ENCODE measurements around the gene SCN5A.

Gene SCN5A

GRCh38 chr3:38534180-38534579, 115.3 kb downstream of the SCN5A start:
- DNase-seq: no peak

- no peak for DNase-seq
These were observed 116.1 kb downstream of the SCN5A start for GRCh38 chr3:38533285-38533976.

- no peak for DNase-seq
These were observed 117.0 kb downstream of the SCN5A start for GRCh38 chr3:38532529-38532928.

- DNase-seq: no peak
These were observed 121.0 kb downstream of the SCN5A start for GRCh38 chr3:38528457-38528856.

- no peak for DNase-seq
These were observed 122.7 kb downstream of the SCN5A start for GRCh38 chr3:38526792-38527191.

- peak; percentile 27 for DNase-seq
These were observed 125.2 kb downstream of the SCN5A start for GRCh38 chr3:38524141-38524739.

DNA sequence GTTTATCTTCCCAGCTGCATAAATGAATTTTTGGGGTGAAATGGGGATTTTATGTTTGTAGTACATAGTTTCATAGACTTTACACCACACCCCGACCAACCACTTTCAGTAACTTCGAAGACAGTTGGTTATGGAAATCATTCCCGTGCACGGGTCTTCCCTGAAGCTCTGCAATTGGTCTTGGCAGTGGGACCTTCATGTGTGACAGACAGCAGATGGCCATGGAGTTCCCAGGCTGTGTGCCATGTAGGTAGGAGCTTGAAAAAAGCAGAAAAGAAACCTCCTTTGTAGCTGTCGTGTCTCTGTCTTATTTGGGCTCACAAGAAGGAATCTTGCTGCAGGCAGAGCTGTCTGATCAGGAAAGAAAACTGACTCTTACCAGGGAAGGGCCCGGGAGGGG, 127.5 kb downstream of the SCN5A start:
- DNase-seq: no peak

DNA sequence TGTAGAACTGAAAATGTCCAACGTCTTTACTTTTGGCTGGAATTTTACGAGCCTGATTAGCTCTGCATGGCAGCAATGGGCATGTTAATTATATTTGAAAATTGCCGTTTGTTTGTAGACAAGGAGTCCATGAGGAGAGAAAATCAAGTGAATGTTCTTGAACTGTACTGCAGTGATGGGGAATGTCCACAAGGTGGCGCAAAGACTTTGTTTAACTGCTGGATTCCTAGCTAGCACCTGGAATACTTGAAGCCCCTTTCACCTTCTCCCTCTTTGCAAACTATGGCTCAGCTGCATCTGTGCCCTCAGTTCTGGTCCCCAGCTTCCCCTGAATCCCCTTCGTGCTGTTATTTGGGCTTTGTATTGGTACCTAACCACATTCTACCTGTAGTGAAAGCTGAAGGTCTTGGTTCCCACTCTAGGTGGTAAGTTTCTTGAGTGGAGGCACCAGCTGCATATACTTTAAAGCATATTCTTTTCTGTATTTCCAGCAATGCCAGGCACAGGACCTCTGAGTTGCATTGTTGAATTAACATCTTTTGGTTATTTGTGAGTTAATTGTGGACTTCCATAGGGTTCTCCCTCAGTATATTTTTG, 128.0 kb downstream of the SCN5A start:
- DNase-seq: peak; percentile 61

DNA sequence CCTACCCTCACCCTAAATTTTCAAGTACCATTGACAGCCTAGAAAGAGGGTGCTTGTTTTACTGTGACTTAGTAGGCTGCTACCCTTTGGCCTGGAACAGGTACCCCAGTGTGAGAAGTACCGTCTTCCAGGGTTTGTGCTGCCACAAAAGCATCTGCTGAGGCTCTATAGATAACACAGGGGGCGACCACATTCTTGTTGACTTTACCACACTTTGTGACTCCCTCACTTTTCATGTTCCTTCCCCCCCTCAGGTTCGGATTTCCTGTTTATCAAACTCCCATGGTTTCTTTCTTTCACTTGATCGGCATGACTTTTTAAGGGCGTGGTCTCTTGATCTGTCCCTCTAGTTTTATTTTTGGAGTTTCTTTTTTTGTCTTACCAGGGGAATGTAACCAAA, 129.8 kb downstream of the SCN5A start:
- no peak for DNase-seq

GRCh38 chr3:38519000-38519399, 130.5 kb downstream of the SCN5A start:
- no peak for DNase-seq

GRCh38 chr3:38516669-38517068, 132.8 kb downstream of the SCN5A start:
- no peak for DNase-seq

- no peak for DNase-seq
These were observed 134.1 kb downstream of the SCN5A start for GRCh38 chr3:38515367-38515766.

- DNase-seq: no peak
These were observed 137.9 kb downstream of the SCN5A start for GRCh38 chr3:38511546-38511945.

- DNase-seq: no peak
These were observed 138.9 kb downstream of the SCN5A start for GRCh38 chr3:38510631-38511030.

DNA sequence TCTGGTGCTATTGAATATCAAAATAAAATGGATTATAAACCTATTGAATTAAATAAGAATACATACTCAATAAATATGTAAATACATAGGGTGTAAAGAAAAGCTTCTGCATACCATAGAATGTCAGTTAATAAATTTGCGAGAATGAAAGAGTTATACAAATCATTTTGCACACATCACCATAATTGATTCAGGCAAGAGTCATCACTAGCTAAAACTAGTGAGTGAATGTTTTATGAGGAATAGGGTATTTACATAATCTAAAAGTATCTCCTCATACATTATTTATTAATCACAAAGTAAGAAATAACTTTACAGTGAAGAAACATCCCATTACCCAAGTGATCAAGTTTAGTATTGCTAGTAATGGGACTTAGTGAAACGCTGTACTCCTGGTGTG, 139.8 kb downstream of the SCN5A start:
- no peak for DNase-seq

DNA sequence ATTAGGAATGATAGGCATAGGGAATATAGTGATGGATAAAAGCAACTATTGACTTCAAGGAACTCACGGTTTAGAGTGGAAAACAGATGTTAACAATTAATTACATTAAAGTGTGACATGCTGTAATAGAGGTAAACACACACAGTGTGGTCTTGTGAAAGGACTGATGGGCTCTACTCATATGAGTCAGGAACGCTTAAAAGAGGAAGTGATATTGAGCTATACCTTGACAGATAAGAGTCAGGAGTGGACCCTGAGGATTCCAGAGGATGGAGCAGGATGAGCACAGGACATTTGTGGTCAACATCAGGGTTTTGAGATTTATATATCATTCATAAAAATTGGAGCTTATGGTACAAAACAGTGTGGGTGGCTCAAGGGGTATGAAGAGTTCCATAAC, 142.4 kb downstream of the SCN5A start:
- DNase-seq: no peak

DNA sequence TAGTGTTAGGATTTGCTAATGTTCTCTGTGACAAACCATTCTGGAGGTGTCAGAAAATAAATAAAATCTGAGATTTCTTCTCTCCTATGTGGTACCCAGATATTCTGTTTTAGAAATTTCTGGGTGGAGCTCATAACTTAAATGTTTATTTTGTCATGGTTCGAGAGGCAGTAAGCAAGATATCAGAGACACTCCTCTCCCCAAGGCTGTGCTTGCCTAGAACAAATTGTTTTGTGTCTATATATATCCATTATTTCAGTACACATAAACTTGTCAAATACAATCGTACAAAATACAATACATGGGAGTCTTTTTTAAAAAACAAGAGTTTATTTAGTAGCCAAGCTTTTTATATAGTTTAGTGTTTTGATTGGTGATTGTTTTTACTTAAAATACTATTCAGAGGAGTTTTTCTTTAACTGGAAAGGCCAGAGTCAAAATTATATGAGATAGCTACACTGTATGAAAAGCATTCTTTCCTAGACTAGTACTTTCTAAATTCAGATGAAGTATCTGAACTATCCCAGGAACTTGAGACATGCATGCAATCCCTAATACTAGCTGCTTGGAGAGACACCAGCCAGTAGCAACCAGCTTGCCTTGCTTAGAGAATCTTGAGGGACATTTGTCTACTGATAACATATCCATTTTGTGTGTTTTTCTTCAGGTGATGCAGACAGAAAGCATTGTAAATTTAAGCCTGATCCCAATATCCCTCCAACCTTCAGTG, 148.6 kb downstream of the SCN5A start:
- peak; percentile 12 for DNase-seq
